ENCODE data around the gene SLC27A6.

SLC27A6 gene

GRCh38 chr5:129078247-129078646 lies 113.0 kb downstream of the SLC27A6 start:
- no peak for TF ChIP-seq ZFX (IDR thresholded peaks at IDR 0.05; ENCODE audit: borderline replicate concordance)
- no peak for TF ChIP-seq CTCF (IDR thresholded peaks at IDR 0.05)
- no peak overlapping the region for H3K27ac ChIP-seq

- TF ChIP-seq CTCF (IDR thresholded peaks at IDR 0.05) (no peak), ZFX (IDR thresholded peaks at IDR 0.05; ENCODE audit: borderline replicate concordance) (no peak)
- no peak overlapping the region for H3K27ac ChIP-seq
These were observed 113.4 kb downstream of the SLC27A6 start for GRCh38 chr5:129078660-129079059.

- TF ChIP-seq CTCF (IDR thresholded peaks at IDR 0.05) (no peak), ZFX (IDR thresholded peaks at IDR 0.05; ENCODE audit: borderline replicate concordance) (no peak)
- no peak overlapping the region for H3K27ac ChIP-seq
These were observed 114.2 kb downstream of the SLC27A6 start for GRCh38 chr5:129079496-129079895.

- no peak overlapping the region for H3K27ac ChIP-seq
- TF ChIP-seq CTCF (IDR thresholded peaks at IDR 0.05) (no peak), ZFX (IDR thresholded peaks at IDR 0.05; ENCODE audit: borderline replicate concordance) (no peak)
These were observed 115.5 kb downstream of the SLC27A6 start for GRCh38 chr5:129080766-129081165.

GRCh38 chr5:129082225-129083136 lies 117.2 kb downstream of the SLC27A6 start:
- H3K27ac ChIP-seq: no peak overlapping the region
- TF ChIP-seq ZFX (IDR thresholded peaks at IDR 0.05; ENCODE audit: borderline replicate concordance) (no peak), CTCF (IDR thresholded peaks at IDR 0.05) (no peak)

All from 22Rv1 (cell line).